A673 (cell line): ENCODE data around the gene NXPH3. TPM values are rescaled to one million over a fixed set of nuclear protein-coding genes. Genes with fewer than 3 reads are reported as not detected.

Experiments used
- BruUV-seq: library from RNA; stranded (reverse); fragments of 400-500 nt; replicated peaks from 2 replicates; lab custom pipeline; 2021; lab: Mats Ljungman, UMichigan
- CTCF ChIA-PET: fragments of 300-600 bp; sonication (Branson Sonifier 250); formaldehyde crosslinking; loops from one replicate; lab custom pipeline; 2022; ENCODE audit warnings: antibody characterized with exemption; lab: Charles Lee
- POLR2A ChIA-PET: fragments of 300-600 bp; sonication (Branson Sonifier 250); formaldehyde crosslinking; loops from one replicate; lab custom pipeline; 2022; ENCODE audit warnings: antibody characterized with exemption; ENCODE audit not compliant: low non-redundant PET; lab: Charles Lee
- DNase-seq: peaks from one replicate; pipeline ENCODE4 v3.0.0-alpha.2; 2015; ENCODE audit warnings: low spot score
- H3K27ac ChIP-seq: fragments of 200-600 bp; sonication (generic); 2 replicates; pipeline ENCODE4 v1.5.1; 2016; ENCODE audit warnings: mixed run types, low read depth, mild to moderate bottlenecking, mixed read lengths, antibody characterized with exemption, low read length; ENCODE audit not compliant: poor library complexity, severe bottlenecking
- H3K27me3 ChIP-seq: fragments of 200-600 bp; sonication (generic); replicated peaks from 2 replicates; pipeline ENCODE4 v1.6.1; 2017; ENCODE audit warnings: mixed run types, low read depth, mild to moderate bottlenecking, mixed read lengths, antibody characterized with exemption, low read length; ENCODE audit not compliant: insufficient read depth, poor library complexity
- H3K36me3 ChIP-seq: fragments of 200-600 bp; sonication (generic); 2 replicates; pipeline ENCODE4 v1.6.1; 2016; ENCODE audit warnings: mixed run types, mild to moderate bottlenecking, mixed read lengths, antibody characterized with exemption, low read length; ENCODE audit not compliant: insufficient read depth, poor library complexity, severe bottlenecking
- H3K4me1 ChIP-seq: fragments of 200-600 bp; sonication (generic); 2 replicates; pipeline ENCODE4 v1.6.1; 2017; ENCODE audit warnings: mixed run types, mild to moderate bottlenecking, mixed read lengths, antibody characterized with exemption, low read length; ENCODE audit not compliant: insufficient read depth, poor library complexity, severe bottlenecking
- H3K4me3 ChIP-seq: fragments of 200-600 bp; sonication (generic); 2 replicates; pipeline ENCODE4 v1.5.1; 2016; ENCODE audit warnings: low read depth, mixed run types, mild to moderate bottlenecking, mixed read lengths, low read length; ENCODE audit not compliant: poor library complexity, severe bottlenecking
- H3K9me3 ChIP-seq: fragments of 200-600 bp; sonication (generic); 2 replicates; pipeline ENCODE4 v1.6.1; 2016; ENCODE audit warnings: mixed run types, low read depth, mild to moderate bottlenecking, mixed read lengths, antibody characterized with exemption, low read length; ENCODE audit not compliant: poor library complexity, severe bottlenecking
- CTCF ChIP-seq: fragments of 300-800, 200-600 bp; sonication (generic); conservative IDR thresholded peaks from 2 replicates; pipeline ENCODE4 v1.5.1; 2017; ENCODE audit warnings: low read depth, mild to moderate bottlenecking, antibody characterized with exemption, low read length, moderate library complexity, mixed read lengths
- EZH2 ChIP-seq: fragments of 200-600 bp; sonication (generic); IDR thresholded peaks from 2 replicates; pipeline ENCODE4 v1.6.1; 2017; ENCODE audit warnings: borderline replicate concordance, low read depth, mild to moderate bottlenecking, mixed read lengths, antibody characterized with exemption, low read length; ENCODE audit not compliant: poor library complexity, severe bottlenecking
- intact Hi-C: fragments of 100-400 bp; cut with micrococcal nuclease; formaldehyde crosslinking; loops from one replicate; pipeline ENCODE4 v1.10.0; 2022; ENCODE audit not compliant: unreplicated experiment
- total RNA-seq: library from RNA; stranded (reverse); gene quantifications from 2 replicates; pipeline ENCODE4 v1.2.3, GENCODE V29; 2021

The NXPH3 gene
- total RNA-seq, 1 experiment from 2014 or later = 0.21 TPM

GRCh38 chr17:49530118-49530517 is 45.6 kb upstream of the NXPH3 start:
- H3K27me3 ChIP-seq = peaks cover 5% of the 10 kb centered on the region
- H3K27ac ChIP-seq = no peak overlapping the region
- H3K4me3 ChIP-seq = no peak overlapping the region
- no peaks in the 10 kb centered on the region for H3K4me1 ChIP-seq
- no peaks in the 10 kb centered on the region for H3K9me3 ChIP-seq
- H3K36me3 ChIP-seq = no peaks in the 10 kb centered on the region
- TF ChIP-seq CTCF = no peak
- TF ChIP-seq EZH2 = no peak
- POLR2A ChIA-PET = no interaction called here
- CTCF ChIA-PET = no interaction called here
- no peak for DNase-seq
- no TSS peak for BruUV-seq
- intact Hi-C loops = no loop called here

GRCh38 chr17:49543860-49544259 is 31.8 kb upstream of the NXPH3 start:
- no peak for TF ChIP-seq EZH2
- DNase-seq = no peak
- POLR2A ChIA-PET = no interaction called here
- no peaks in the 10 kb centered on the region for H3K27me3 ChIP-seq
- H3K36me3 ChIP-seq = no peaks in the 10 kb centered on the region
- H3K27ac ChIP-seq = no peak overlapping the region
- no peaks in the 10 kb centered on the region for H3K9me3 ChIP-seq
- CTCF ChIA-PET = no interaction called here
- H3K4me3 ChIP-seq = no peak overlapping the region
- intact Hi-C loops = no loop called here
- H3K4me1 ChIP-seq = no peaks in the 10 kb centered on the region
- no TSS peak for BruUV-seq

GRCh38 chr17:49545007-49545660 is 30.5 kb upstream of the NXPH3 start:
- H3K27me3 ChIP-seq = no peaks in the 10 kb centered on the region
- CTCF ChIA-PET = no interaction called here
- no peak overlapping the region for H3K4me3 ChIP-seq
- BruUV-seq = no TSS peak
- no peak for DNase-seq
- POLR2A ChIA-PET = interaction anchor here (0.6 kb wide), 1 partner anchor 155 kb away, joined by 3 read pairs; no protein-coding TSS in a partner anchor
- H3K4me1 ChIP-seq = no peaks in the 10 kb centered on the region
- intact Hi-C loops = no loop called here
- H3K36me3 ChIP-seq = no peaks in the 10 kb centered on the region
- TF ChIP-seq EZH2 = no peak
- TF ChIP-seq CTCF = no peak
- no peak overlapping the region for H3K27ac ChIP-seq
- no peaks in the 10 kb centered on the region for H3K9me3 ChIP-seq
